HL-60 (cell line): Measurements from ENCODE around the gene DIP2B.

Source experiments
- DNase-seq, 2 experiments: peaks; one replicate each; pipeline ENCODE4 v3.0.0-alpha.2; 2010 to 2020; ENCODE audit warnings: low read depth in 1 of 2, low spot score in 1 of 2
- H3K27ac ChIP-seq: fragments of 250-450 bp; sonication (Bioruptor Pico); replicated peaks from 2 replicates; pipeline ENCODE4 v1.5.1; 2020; ENCODE audit warnings: mild to moderate bottlenecking, moderate library complexity
- H3K27me3 ChIP-seq: fragments of 250-450 bp; sonication (Bioruptor Pico); 2 replicates; pipeline ENCODE4 v1.5.1; 2021; ENCODE audit warnings: mild to moderate bottlenecking, moderate library complexity; ENCODE audit not compliant: insufficient read depth, poor library complexity, severe bottlenecking
- H3K4me3 ChIP-seq: replicated peaks from 2 replicates; pipeline ENCODE4 v1.5.1; 2011; ENCODE audit warnings: mild to moderate bottlenecking, control low read depth, low read length; ENCODE audit not compliant: insufficient read depth
- GABPA ChIP-seq: IDR thresholded peaks from 2 replicates; pipeline ENCODE4 v1.6.1; 2012; ENCODE audit warnings: low read depth
- POLR2AphosphoS5 ChIP-seq: IDR thresholded peaks from 2 replicates; pipeline ENCODE4 v1.6.1; 2012; ENCODE audit warnings: low read depth
- SPI1 ChIP-seq: IDR thresholded peaks from 2 replicates; pipeline ENCODE4 v1.6.1; 2012; ENCODE audit warnings: low read depth, mild to moderate bottlenecking, borderline replicate concordance
- TF ChIP-seq, protein P1 (sequence below): IDR thresholded peaks from one replicate; pipeline ENCODE4 v1.5.1; 2011; ENCODE audit warnings: low read length, control low read depth, inconsistent platforms; ENCODE audit not compliant: insufficient read depth
- TF ChIP-seq, protein P2 (sequence below): IDR thresholded peaks from 2 replicates; pipeline ENCODE4 v1.6.1; 2012; ENCODE audit warnings: low read depth; ENCODE audit not compliant: insufficient replicate concordance

Gene DIP2B

DNA sequence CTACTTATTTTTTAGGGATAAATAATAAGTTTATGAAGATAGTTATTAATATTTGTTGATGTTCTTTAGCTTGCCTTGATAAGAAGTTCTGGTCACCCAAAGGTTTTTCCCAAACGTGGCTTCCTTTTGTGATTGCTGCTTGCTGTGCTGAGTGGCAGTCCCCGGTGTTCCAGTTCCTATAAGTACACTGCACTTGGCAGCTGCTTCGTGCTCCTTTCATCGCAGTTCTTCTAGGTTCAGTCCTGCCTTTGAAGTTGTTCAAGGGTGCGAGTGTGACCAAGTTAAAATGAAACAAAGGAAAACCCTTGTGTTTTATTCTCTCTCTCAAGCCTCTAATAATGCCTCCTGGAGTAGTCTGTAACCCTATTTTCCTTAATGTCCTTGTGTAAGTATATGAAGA lies 130.6 kb downstream of the DIP2B start:
- TF ChIP-seq POLR2AphosphoS5 (no peak), GABPA (no peak), SPI1 (no peak)
- TF ChIP-seq, protein P1, sequence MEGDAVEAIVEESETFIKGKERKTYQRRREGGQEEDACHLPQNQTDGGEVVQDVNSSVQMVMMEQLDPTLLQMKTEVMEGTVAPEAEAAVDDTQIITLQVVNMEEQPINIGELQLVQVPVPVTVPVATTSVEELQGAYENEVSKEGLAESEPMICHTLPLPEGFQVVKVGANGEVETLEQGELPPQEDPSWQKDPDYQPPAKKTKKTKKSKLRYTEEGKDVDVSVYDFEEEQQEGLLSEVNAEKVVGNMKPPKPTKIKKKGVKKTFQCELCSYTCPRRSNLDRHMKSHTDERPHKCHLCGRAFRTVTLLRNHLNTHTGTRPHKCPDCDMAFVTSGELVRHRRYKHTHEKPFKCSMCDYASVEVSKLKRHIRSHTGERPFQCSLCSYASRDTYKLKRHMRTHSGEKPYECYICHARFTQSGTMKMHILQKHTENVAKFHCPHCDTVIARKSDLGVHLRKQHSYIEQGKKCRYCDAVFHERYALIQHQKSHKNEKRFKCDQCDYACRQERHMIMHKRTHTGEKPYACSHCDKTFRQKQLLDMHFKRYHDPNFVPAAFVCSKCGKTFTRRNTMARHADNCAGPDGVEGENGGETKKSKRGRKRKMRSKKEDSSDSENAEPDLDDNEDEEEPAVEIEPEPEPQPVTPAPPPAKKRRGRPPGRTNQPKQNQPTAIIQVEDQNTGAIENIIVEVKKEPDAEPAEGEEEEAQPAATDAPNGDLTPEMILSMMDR = no peak
- TF ChIP-seq, protein P2, sequence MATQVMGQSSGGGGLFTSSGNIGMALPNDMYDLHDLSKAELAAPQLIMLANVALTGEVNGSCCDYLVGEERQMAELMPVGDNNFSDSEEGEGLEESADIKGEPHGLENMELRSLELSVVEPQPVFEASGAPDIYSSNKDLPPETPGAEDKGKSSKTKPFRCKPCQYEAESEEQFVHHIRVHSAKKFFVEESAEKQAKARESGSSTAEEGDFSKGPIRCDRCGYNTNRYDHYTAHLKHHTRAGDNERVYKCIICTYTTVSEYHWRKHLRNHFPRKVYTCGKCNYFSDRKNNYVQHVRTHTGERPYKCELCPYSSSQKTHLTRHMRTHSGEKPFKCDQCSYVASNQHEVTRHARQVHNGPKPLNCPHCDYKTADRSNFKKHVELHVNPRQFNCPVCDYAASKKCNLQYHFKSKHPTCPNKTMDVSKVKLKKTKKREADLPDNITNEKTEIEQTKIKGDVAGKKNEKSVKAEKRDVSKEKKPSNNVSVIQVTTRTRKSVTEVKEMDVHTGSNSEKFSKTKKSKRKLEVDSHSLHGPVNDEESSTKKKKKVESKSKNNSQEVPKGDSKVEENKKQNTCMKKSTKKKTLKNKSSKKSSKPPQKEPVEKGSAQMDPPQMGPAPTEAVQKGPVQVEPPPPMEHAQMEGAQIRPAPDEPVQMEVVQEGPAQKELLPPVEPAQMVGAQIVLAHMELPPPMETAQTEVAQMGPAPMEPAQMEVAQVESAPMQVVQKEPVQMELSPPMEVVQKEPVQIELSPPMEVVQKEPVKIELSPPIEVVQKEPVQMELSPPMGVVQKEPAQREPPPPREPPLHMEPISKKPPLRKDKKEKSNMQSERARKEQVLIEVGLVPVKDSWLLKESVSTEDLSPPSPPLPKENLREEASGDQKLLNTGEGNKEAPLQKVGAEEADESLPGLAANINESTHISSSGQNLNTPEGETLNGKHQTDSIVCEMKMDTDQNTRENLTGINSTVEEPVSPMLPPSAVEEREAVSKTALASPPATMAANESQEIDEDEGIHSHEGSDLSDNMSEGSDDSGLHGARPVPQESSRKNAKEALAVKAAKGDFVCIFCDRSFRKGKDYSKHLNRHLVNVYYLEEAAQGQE = no peak
- no peaks in the 10 kb centered on the region for H3K27me3 ChIP-seq
- no peak overlapping the region for H3K27ac ChIP-seq
- DNase-seq = no peak
- no peak overlapping the region for H3K4me3 ChIP-seq

DNA sequence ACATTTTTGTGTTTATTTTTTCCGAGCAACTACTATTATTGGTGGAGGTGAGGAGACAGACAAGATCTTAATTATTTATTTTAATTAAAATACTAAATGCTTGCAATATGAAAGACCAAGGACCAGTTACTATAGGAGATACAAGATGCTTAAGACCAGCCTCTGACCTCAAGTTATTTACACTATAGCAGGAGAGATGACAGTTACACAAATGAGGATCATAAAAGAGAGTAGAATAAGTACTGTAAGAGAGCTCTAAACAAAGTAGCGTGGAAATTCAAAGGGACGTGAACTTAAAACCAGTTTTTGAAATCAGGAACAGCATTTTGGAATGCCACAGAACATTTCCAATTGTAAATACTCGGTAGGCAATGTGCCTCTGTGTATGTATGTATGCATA lies 131.1 kb downstream of the DIP2B start:
- Histone ChIP-seq H3K27ac (no peak overlapping the region), H3K27me3 (no peaks in the 10 kb centered on the region), H3K4me3 (no peak overlapping the region)
- no peak for DNase-seq
- no peak for TF ChIP-seq SPI1
- TF ChIP-seq POLR2AphosphoS5 = no peak
- TF ChIP-seq, protein P1 = no peak
- TF ChIP-seq GABPA = no peak
- TF ChIP-seq, protein P2 = no peak

DNA sequence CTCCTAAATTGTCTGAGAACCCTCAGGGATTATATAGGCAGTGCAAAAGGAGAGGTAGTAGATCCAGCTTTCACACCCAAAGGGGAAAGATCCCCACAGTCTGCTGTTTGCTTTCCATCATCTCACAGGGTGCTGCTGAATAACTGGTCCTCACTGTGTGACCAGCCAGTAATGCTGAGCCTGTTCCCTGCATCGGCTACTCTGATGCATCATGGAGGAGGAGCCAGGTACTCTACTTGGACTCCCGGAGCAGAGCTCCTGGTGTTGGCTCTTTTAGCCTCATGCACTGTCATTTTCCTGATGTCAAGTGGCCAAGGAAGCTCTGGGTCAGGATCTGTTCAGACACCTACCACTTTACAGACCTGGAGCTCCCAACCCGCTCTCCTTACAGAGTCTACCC lies 131.7 kb downstream of the DIP2B start:
- H3K27ac ChIP-seq = no peak overlapping the region
- no peaks in the 10 kb centered on the region for H3K27me3 ChIP-seq
- TF ChIP-seq, protein P2 = no peak
- no peak for TF ChIP-seq POLR2AphosphoS5
- DNase-seq = no peak
- H3K4me3 ChIP-seq = no peak overlapping the region
